OCI-LY7 (cell line): ENCODE measurements around the gene RARB. TPM values are rescaled to one million over a fixed set of nuclear protein-coding genes. Genes with fewer than 3 reads are reported as not detected.

Experiments used
- BruUV-seq: library from RNA; stranded (reverse); fragments of 400-500 nt; replicated peaks from 2 replicates; lab custom pipeline; 2021; lab: Mats Ljungman, UMichigan
- CTCF ChIA-PET: fragments of 300-600 bp; sonication (Branson Sonifier 250); formaldehyde crosslinking; loops from one replicate; lab custom pipeline; 2022; ENCODE audit warnings: antibody characterized with exemption; ENCODE audit not compliant: unreplicated experiment; lab: Charles Lee
- POLR2A ChIA-PET: fragments of 300-600 bp; sonication (Branson Sonifier 250); formaldehyde crosslinking; loops from one replicate; lab custom pipeline; 2022; ENCODE audit warnings: antibody characterized with exemption; lab: Charles Lee
- DNase-seq: peaks from one replicate; pipeline ENCODE4 v3.0.0-alpha.2; 2015; ENCODE audit warnings: low spot score
- H2AFZ ChIP-seq: fragments of 200-600 bp; sonication (generic), shearing (Covaris generic); 2 replicates; pipeline ENCODE4 v1.6.1; 2014; ENCODE audit warnings: mild to moderate bottlenecking, antibody characterized with exemption, low read length, moderate library complexity
- H3K27ac ChIP-seq: fragments of 200-600 bp; sonication (generic); 2 replicates; pipeline ENCODE4 v1.5.1; 2014; ENCODE audit warnings: mixed run types, low read depth, mild to moderate bottlenecking, moderate library complexity, low read length, inconsistent platforms; ENCODE audit not compliant: poor library complexity, severe bottlenecking
- H3K36me3 ChIP-seq: fragments of 200-600 bp; sonication (generic); 2 replicates; pipeline ENCODE4 v1.6.1; 2014; ENCODE audit warnings: mild to moderate bottlenecking, antibody characterized with exemption, low read length, moderate library complexity, mixed read lengths; ENCODE audit not compliant: insufficient read depth
- H3K4me1 ChIP-seq: fragments of 200-600 bp; sonication (generic); 2 replicates; pipeline ENCODE4 v1.5.1; 2014; ENCODE audit warnings: mild to moderate bottlenecking, low read length; ENCODE audit not compliant: insufficient read depth, poor library complexity, severe bottlenecking
- H3K4me2 ChIP-seq: fragments of 200-600 bp; sonication (generic); 2 replicates; pipeline ENCODE4 v1.6.1; 2014; ENCODE audit warnings: mild to moderate bottlenecking, low read length
- H3K4me3 ChIP-seq: fragments of 200-600 bp; sonication (generic); 2 replicates; pipeline ENCODE4 v1.5.1; 2014; ENCODE audit warnings: mild to moderate bottlenecking, low read depth, low read length; ENCODE audit not compliant: poor library complexity, severe bottlenecking
- H3K79me2 ChIP-seq: fragments of 200-600 bp; sonication (generic); 2 replicates; pipeline ENCODE4 v1.6.1; 2016; ENCODE audit warnings: low read depth, mild to moderate bottlenecking, low read length, moderate library complexity, mixed read lengths; ENCODE audit not compliant: insufficient read depth
- H3K9me2 ChIP-seq: fragments of 200-600 bp; sonication (generic); 2 replicates; pipeline ENCODE4 v1.6.1; 2016; ENCODE audit warnings: mild to moderate bottlenecking, low read length, mixed read lengths; ENCODE audit not compliant: insufficient read depth
- H3K9me3 ChIP-seq: fragments of 200-600 bp; sonication (generic); 2 replicates; pipeline ENCODE4 v1.6.1; 2014; ENCODE audit warnings: mild to moderate bottlenecking, mixed run types, low read length, mixed read lengths
- H4K20me1 ChIP-seq: fragments of 200-600 bp; sonication (generic); 2 replicates; pipeline ENCODE4 v1.6.1; 2014; ENCODE audit warnings: mild to moderate bottlenecking, antibody characterized with exemption, low read length, moderate library complexity, mixed read lengths; ENCODE audit not compliant: insufficient read depth
- EZH2phosphoT487 ChIP-seq: fragments of 200-600 bp; sonication (generic); IDR thresholded peaks from 2 replicates; pipeline ENCODE4 v1.6.1; 2018; ENCODE audit warnings: low read depth, borderline replicate concordance, mild to moderate bottlenecking, mixed run types, antibody characterized with exemption, low read length, moderate library complexity, mixed read lengths
- intact Hi-C: fragments of 100-400 bp; cut with micrococcal nuclease; formaldehyde crosslinking; loops from one replicate; pipeline ENCODE4 v1.10.0; 2022; ENCODE audit not compliant: unreplicated experiment
- total RNA-seq, 2 experiments: library from RNA; depleted of rRNA in 1 of 2; stranded (reverse); fragments of >200 nt in 1 of 2; shearing (Covaris generic) in 1 of 2; gene quantifications; 2 replicates each; pipeline ENCODE4 v1.2.3, GENCODE V29; 2014 to 2022
- TF ChIP-seq, protein P1 (sequence below): fragments of 200-600 bp; sonication (generic); conservative IDR thresholded peaks from 2 replicates; pipeline ENCODE4 v1.5.1; 2014; ENCODE audit warnings: mild to moderate bottlenecking, antibody characterized with exemption, low read length, moderate library complexity, mixed read lengths

RARB gene
- total RNA-seq, 2 experiments from 2014 or later = not detected

DNA sequence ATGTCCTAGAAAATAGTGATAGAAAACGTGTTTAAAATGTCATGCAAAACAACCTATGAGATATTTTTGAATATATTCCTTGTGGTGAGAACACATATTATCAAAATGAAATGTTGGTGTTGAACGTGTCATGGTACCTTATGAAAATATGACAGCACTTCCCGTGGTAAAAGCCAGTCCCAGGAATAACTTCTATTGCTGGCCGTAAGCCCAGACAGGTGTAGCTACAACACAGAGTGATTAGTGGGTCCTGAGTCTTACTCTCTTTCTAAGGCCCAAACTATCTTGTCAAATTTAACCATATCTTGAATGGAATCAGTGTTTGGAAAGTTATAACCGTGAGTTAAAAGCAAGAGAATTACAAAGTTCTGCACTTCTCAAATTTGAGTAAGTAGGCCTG, 24.1 kb downstream of the RARB start:
- Histone ChIP-seq H3K79me2 (no peaks in the 10 kb centered on the region), H3K4me2 (no peak overlapping the region), H3K4me1 (no peaks in the 10 kb centered on the region), H2AFZ (no peak overlapping the region), H3K9me3 (no peaks in the 10 kb centered on the region), H4K20me1 (no peaks in the 10 kb centered on the region), H3K4me3 (no peak overlapping the region), H3K27ac (no peak overlapping the region), H3K9me2 (no peaks in the 10 kb centered on the region), H3K36me3 (no peaks in the 10 kb centered on the region)
- TF ChIP-seq, protein P1, sequence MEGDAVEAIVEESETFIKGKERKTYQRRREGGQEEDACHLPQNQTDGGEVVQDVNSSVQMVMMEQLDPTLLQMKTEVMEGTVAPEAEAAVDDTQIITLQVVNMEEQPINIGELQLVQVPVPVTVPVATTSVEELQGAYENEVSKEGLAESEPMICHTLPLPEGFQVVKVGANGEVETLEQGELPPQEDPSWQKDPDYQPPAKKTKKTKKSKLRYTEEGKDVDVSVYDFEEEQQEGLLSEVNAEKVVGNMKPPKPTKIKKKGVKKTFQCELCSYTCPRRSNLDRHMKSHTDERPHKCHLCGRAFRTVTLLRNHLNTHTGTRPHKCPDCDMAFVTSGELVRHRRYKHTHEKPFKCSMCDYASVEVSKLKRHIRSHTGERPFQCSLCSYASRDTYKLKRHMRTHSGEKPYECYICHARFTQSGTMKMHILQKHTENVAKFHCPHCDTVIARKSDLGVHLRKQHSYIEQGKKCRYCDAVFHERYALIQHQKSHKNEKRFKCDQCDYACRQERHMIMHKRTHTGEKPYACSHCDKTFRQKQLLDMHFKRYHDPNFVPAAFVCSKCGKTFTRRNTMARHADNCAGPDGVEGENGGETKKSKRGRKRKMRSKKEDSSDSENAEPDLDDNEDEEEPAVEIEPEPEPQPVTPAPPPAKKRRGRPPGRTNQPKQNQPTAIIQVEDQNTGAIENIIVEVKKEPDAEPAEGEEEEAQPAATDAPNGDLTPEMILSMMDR = no peak
- TF ChIP-seq EZH2phosphoT487 = no peak
- CTCF ChIA-PET = no interaction called here
- intact Hi-C loops = no loop called here
- DNase-seq = no peak
- BruUV-seq = no TSS peak
- POLR2A ChIA-PET = interaction anchor here (0.5 kb wide), 1 partner anchor 383 kb away, joined by 3 read pairs; no protein-coding TSS in a partner anchor

DNA sequence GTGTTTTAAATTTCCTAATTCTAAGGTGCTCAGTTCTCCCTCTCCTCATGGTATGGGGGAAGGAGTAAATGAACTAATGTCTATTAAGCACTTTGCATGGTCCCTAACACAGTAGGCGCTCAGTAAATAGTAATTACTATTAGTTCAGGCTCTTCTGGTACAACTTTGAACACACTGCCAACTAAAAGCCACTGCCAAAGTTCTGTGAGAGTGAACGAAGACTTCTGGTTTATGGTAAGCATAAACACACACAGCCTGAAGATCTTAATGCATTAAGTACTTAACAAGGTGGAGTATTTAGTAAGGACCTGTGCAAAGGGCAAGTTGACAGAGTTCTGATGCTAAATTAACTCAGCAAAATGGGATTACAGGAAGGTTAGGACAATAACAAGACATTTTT, 24.7 kb downstream of the RARB start:
- CTCF ChIA-PET = no interaction called here
- intact Hi-C loops = no loop called here

DNA sequence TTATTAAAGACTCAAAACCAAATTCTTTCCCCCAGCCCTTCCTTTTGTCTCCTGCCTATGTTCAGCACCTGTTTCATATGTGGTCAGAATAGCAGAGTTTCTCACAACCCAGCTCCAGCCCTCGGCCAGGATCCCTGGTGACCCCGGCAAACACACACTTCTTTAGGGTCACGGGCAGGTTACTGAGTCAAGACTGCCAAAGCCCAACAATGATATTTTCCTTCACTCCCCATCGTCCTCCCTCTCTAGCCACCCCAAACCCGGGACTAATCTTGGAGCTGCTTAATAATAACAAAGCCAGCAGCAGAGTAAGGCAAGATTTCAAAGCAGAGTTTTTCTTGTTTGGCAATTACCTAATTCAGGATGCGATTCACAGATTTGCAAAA, 25.5 kb downstream of the RARB start:
- no peak overlapping the region for H3K4me2 ChIP-seq
- CTCF ChIA-PET = no interaction called here

More for the DNA sequence above, 24.7 kb downstream of the RARB start:
- H3K4me2 ChIP-seq = no peak overlapping the region
- no peak overlapping the region for H3K4me3 ChIP-seq
- H4K20me1 ChIP-seq = no peaks in the 10 kb centered on the region
- no peaks in the 10 kb centered on the region for H3K36me3 ChIP-seq
- no peak overlapping the region for H3K27ac ChIP-seq
- TF ChIP-seq EZH2phosphoT487 = no peak
- TF ChIP-seq, protein P1 = no peak
- H3K4me1 ChIP-seq = no peaks in the 10 kb centered on the region
- no peak for DNase-seq
- BruUV-seq = no TSS peak
- H3K9me3 ChIP-seq = no peaks in the 10 kb centered on the region
- H3K9me2 ChIP-seq = no peaks in the 10 kb centered on the region
- no peak overlapping the region for H2AFZ ChIP-seq
- no peaks in the 10 kb centered on the region for H3K79me2 ChIP-seq
- POLR2A ChIA-PET = no interaction called here

More for the DNA sequence above, 25.5 kb downstream of the RARB start:
- BruUV-seq = no TSS peak
- POLR2A ChIA-PET = no interaction called here
- no peaks in the 10 kb centered on the region for H3K9me2 ChIP-seq
- TF ChIP-seq, protein P1 = no peak
- TF ChIP-seq EZH2phosphoT487 = no peak
- H3K4me3 ChIP-seq = no peak overlapping the region
- intact Hi-C loops = no loop called here
- no peaks in the 10 kb centered on the region for H3K4me1 ChIP-seq
- no peak overlapping the region for H3K27ac ChIP-seq
- no peak overlapping the region for H2AFZ ChIP-seq
- H3K9me3 ChIP-seq = no peaks in the 10 kb centered on the region
- H3K79me2 ChIP-seq = no peaks in the 10 kb centered on the region
- H4K20me1 ChIP-seq = no peaks in the 10 kb centered on the region
- DNase-seq = no peak
- H3K36me3 ChIP-seq = no peaks in the 10 kb centered on the region
